ENCODE measurements around the gene EIF4E2.

EIF4E2 gene

GRCh38 chr2:232539298-232540231, 10.9 kb upstream of the EIF4E2 start, which contains the start of gene CHRNG:
TSS of gene CHRNG (plus strand) at chr2:232539692. CDS start at chr2:232539748, 56 bp downstream.
- DNase-seq, result no peak

GRCh38 chr2:232540441-232541041, 9.9 kb upstream of the EIF4E2 start:
- DNase-seq, result no peak

- no peak for DNase-seq
Observed at GRCh38 chr2:232541195-232541960, 9.1 kb upstream of the EIF4E2 start.

DNA sequence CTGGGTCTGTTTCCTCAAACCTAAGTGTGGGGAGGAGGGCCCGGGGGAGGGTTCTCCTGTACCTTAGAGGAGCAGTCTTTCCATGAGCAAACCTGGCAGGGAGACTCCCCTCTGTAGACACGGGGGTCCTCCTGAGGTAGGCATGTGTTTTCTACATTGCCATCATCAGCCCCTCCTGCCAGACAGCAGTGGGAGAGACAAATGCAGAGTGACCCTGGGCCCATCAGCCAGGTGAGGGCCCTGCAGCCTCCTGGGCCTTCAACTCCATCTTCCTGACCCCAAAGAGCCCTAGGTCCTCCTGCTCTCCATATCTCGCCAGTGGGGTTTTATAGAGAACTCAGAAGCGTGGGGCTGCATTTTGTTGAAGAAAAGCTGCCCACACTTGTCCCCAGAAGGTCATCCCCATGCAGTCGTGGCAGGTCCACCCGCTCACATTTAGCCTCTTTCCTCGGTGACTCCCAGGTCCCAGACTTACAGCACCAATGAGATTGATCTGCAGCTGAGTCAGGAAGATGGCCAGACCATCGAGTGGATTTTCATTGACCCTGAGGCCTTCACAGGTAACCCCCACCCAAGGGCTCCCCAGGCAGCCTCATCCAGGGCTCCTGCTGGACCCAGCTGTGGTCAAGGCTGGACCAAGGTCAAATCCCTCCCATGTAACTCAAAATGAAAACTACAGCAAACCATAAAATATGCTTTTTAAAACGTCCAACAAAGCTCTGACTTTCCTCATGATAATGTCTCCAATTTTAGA, 8.4 kb upstream of the EIF4E2 start:
- DNase-seq, result no peak

GRCh38 chr2:232542715-232543467, 7.6 kb upstream of the EIF4E2 start:
- DNase-seq, result no peak

- DNase-seq, result no peak
Observed at GRCh38 chr2:232543491-232543890, 7.0 kb upstream of the EIF4E2 start.

- no peak for DNase-seq
Observed at GRCh38 chr2:232543928-232544631, 6.4 kb upstream of the EIF4E2 start.

DNA sequence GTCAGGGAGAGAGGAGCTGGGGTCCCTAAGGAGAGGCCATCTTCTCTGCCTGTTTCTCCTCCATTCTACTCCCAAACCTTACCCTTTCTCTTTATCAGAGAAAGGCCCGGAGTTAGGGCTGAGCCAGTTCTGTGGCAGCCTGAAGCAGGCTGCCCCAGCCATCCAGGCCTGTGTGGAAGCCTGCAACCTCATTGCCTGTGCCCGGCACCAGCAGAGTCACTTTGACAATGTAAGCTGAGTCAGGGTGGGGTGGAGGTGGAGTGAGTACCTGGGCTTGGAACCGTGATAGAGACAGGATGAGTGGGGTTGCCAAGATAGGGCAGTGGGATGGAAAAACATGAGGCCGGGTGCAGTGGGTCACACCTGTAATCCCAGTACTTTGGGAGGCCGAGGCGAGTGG, 5.8 kb upstream of the EIF4E2 start:
- no peak for DNase-seq

- no peak for DNase-seq
Observed at GRCh38 chr2:232545511-232546375, 4.7 kb upstream of the EIF4E2 start.

- DNase-seq, result no peak
Observed at GRCh38 chr2:232547991-232548390, 2.5 kb upstream of the EIF4E2 start.

- no peak for DNase-seq
Observed at GRCh38 chr2:232549655-232550353, 685 bp upstream of the EIF4E2 start.

DNA sequence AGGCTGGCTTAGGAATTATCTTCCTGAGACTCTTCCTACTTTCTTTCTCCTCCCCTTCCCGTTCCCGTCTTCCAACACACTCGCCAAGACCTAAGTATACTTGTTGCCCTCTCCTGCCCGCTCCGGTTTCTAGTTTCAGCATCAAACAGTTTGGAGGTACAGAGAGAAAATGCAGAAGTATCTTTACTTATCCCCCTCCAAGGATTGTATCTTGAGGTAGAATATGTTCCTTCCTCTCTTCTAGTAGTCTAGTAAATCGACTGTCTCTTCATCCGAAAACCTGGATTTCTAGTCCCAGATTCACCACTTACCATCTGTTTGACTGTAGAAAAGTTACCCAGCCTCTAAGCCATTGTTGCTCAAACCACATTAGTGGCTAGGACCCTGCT, 755 bp downstream of the EIF4E2 start:
- no peak for DNase-seq

DNA sequence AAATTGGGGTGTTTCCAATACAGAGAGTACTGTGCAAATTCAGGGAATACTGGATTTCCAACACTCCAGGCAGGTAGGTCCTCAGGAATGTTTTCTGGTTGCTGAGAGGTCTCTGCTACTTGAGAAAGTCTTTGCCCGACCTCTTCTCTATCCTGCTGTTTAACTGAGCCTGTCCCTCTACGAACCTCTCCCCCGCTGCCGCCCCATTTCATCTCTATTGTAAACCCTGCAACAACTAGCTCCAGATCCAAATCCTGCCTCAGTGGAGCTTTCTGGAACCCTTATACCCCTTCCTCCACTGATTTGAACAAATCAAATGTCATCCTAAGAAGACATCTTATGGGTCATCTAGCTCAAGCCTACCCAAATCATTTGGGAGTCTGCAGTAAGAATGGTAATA, 1.3 kb downstream of the EIF4E2 start:
- no peak for DNase-seq

GRCh38 chr2:232556426-232556825, 5.9 kb downstream of the EIF4E2 start:
- DNase-seq, result no peak

DNA sequence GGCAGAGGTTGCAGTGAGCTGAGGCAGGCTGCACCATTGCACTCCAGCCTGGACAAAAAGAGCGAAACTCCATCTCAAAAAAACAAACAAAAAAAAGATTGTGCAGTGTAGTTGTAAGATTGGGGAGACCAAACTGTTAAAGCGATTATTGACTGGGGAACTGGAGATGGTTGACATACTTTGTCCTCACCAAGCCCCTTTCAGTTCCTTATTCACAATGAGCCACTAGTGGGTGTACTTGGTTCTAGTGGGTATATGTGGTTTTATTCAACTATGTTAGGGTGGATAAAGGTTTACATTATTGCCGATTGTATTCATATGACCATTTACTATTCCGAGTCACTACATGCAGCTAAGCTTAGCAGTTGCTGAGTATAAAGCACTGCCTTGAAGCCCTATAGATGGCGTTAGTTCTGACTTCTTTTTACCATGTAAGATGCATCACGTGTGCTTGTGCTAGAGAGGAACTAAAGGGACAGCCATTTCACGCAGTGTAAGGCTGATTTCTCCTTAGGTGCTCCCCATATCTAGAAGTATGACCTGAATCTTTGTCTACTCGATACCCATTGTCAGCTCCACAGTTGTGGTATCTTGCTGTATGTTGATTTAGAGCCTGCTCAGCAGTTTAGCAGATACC, 12.1 kb downstream of the EIF4E2 start:
- no peak for DNase-seq

DNA sequence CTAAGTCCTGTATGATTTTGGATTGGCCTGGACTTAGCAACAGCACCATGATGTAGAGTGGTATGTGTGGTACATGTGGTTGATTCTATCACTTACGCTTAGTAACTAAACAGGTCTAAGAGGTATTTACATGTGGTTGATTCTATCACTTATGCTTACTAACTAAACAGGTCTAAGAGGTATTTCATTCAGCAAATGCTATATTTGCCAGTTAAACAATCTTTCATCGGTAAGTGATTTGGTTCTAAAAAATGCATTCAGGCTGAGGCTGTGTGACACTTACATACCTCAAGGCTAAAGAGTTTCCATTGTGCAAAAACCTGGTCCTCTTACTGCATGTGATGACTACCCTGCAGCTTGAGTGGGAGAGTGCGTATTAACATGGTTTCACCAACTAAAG, 13.1 kb downstream of the EIF4E2 start:
- no peak for DNase-seq

GRCh38 chr2:232567721-232568120, 17.2 kb downstream of the EIF4E2 start:
- no peak for DNase-seq

GRCh38 chr2:232568161-232568560, 17.7 kb downstream of the EIF4E2 start:
- DNase-seq, result no peak

GRCh38 chr2:232569541-232569940, 19.1 kb downstream of the EIF4E2 start:
- DNase-seq, result no peak

Data from activated CD8-positive, alpha-beta memory T cell treated with anti-CD3 and anti-CD28 coated beads, Interleukin-2, amount 50 U/mL, for 48 hours (primary cell).